ENCODE results near the gene AGFG2.

Gene AGFG2

DNA sequence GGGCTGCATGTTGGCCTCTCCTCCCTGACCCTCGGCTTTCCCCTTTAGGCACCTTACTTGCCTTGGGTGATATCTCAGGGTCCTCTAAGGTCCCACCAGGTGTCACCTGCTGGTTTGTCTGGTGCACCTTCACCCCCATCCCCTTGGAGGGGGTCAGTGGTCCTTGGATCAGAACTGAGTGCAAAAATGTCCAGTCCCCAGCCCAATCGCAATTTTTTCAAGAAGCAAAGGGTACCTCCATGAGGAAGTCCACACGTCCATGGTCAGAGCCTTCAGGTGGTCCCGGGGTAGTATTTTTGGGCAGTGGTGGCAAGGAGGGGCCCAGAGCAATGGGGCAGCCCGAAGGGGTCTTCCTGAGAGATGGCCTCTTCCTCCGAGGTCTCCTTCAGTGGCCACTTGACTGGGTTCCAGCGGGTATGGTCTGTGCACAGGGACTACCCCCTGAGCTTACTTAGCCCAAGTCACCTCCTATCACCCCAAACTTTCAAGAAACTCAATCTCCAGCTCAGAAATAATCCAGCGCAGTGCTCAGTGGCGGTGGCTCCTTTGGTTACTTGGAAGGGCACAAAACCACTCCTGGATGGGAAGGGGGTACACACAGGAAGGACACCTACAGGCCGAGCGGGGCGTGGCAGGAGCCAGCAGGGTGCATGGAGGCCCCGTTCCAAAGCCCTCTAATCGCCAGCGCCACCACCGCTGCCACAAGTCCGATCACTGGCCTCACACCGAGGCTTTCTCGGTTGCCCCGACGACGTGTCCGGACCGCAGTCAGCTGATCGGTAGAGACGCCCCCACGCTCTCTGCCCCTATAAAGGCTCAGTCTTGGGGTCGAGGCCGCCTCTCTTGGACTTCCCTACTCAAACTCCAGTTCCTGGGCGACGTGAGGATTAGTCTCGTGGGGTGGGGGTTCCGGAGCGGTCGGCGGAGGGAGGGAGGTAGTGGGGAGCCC, 30.2 kb downstream of the AGFG2 start (continued):
- no peak for TF ChIP-seq ZNF26 (tag by site-specific recombination; IDR thresholded peaks at IDR 0.05)
- 0 out of 2 replicates have a peak, but pooled peaks have one; percentile 9 for TF ChIP-seq ZNF580 (tag by site-specific recombination; IDR thresholded peaks at IDR 0.05)
- TF ChIP-seq, protein P1, sequence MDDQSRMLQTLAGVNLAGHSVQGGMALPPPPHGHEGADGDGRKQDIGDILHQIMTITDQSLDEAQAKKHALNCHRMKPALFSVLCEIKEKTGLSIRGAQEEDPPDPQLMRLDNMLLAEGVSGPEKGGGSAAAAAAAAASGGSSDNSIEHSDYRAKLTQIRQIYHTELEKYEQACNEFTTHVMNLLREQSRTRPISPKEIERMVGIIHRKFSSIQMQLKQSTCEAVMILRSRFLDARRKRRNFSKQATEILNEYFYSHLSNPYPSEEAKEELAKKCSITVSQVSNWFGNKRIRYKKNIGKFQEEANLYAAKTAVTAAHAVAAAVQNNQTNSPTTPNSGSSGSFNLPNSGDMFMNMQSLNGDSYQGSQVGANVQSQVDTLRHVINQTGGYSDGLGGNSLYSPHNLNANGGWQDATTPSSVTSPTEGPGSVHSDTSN (CRISPR knock-in tag; IDR thresholded peaks at IDR 0.05) = no peak
- no peak for TF ChIP-seq ZNF133 (tag by site-specific recombination; IDR thresholded peaks at IDR 0.05)
- TF ChIP-seq ZNF555 (tag by site-specific recombination; conservative IDR thresholded peaks at IDR 0.05) = no peak
- TF ChIP-seq BCL11A (tag by site-specific recombination; IDR thresholded peaks at IDR 0.05; ENCODE audit: low read depth) = no peak
- TF ChIP-seq ZNF394 (tag by site-specific recombination; IDR thresholded peaks at IDR 0.05; ENCODE audit: borderline replicate concordance) = 0 out of 2 replicates have a peak, but pooled peaks have one; percentile 32
- no peak for TF ChIP-seq ZNF623 (tag by site-specific recombination; IDR thresholded peaks at IDR 0.05)
- peak; percentile 87 for TF ChIP-seq CTCF (tag by site-specific recombination; IDR thresholded peaks at IDR 0.05)
- TF ChIP-seq ZNF701 (tag by site-specific recombination; IDR thresholded peaks at IDR 0.05) = no peak
- TF ChIP-seq ZNF350 (tag by site-specific recombination; IDR thresholded peaks at IDR 0.05) = no peak
- 0 out of 2 replicates have a peak, but pooled peaks have one; percentile 23 for TF ChIP-seq ZBTB7A (tag by site-specific recombination; IDR thresholded peaks at IDR 0.05; ENCODE audit: low read depth)
- TF ChIP-seq ZNF24 (tag by site-specific recombination; IDR thresholded peaks at IDR 0.05) = peak; percentile 48; the same call in 1 of the 2 replicates
- peak; percentile 84; the same call in 1 of the 2 replicates for TF ChIP-seq ZNF777 (tag by site-specific recombination; IDR thresholded peaks at IDR 0.05; ENCODE audit: borderline replicate concordance)
- TF ChIP-seq ZFP3 (tag by site-specific recombination; IDR thresholded peaks at IDR 0.05; ENCODE audit: low read depth) = no peak
- peak; percentile 39; the same call in 1 of the 2 replicates for TF ChIP-seq ZEB2 (tag by site-specific recombination; IDR thresholded peaks at IDR 0.05)
- 0 out of 2 replicates have a peak, but pooled peaks have one; percentile 18 for TF ChIP-seq IKZF3 (tag by site-specific recombination; IDR thresholded peaks at IDR 0.05)
- TF ChIP-seq, protein P2, sequence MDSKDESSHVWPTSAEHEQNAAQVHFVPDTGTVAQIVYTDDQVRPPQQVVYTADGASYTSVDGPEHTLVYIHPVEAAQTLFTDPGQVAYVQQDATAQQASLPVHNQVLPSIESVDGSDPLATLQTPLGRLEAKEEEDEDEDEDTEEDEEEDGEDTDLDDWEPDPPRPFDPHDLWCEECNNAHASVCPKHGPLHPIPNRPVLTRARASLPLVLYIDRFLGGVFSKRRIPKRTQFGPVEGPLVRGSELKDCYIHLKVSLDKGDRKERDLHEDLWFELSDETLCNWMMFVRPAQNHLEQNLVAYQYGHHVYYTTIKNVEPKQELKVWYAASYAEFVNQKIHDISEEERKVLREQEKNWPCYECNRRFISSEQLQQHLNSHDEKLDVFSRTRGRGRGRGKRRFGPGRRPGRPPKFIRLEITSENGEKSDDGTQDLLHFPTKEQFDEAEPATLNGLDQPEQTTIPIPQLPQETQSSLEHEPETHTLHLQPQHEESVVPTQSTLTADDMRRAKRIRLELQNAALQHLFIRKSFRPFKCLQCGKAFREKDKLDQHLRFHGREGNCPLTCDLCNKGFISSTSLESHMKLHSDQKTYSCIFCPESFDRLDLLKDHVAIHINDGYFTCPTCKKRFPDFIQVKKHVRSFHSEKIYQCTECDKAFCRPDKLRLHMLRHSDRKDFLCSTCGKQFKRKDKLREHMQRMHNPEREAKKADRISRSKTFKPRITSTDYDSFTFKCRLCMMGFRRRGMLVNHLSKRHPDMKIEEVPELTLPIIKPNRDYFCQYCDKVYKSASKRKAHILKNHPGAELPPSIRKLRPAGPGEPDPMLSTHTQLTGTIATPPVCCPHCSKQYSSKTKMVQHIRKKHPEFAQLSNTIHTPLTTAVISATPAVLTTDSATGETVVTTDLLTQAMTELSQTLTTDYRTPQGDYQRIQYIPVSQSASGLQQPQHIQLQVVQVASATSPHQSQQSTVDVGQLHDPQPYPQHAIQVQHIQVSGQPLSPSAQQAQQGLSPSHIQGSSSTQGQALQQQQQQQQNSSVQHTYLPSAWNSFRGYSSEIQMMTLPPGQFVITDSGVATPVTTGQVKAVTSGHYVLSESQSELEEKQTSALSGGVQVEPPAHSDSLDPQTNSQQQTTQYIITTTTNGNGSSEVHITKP (tag by site-specific recombination; IDR thresholded peaks at IDR 0.05) = peak; percentile 52; the same call in 1 of the 2 replicates
